Endothelial cell of umbilical vein (primary cell): ENCODE data around the gene PRCC. TPM values are rescaled to one million over a fixed set of nuclear protein-coding genes. Genes with fewer than 3 reads are reported as not detected.

Experiments
- BruUV-seq: library from RNA; stranded (reverse); fragments of 400-500 nt; replicated peaks from 2 replicates; lab custom pipeline; 2021; lab: Mats Ljungman, UMichigan
- CTCF ChIA-PET: fragments of 300-600, 350-600 bp; sonication (Branson Sonifier 250); formaldehyde crosslinking; loops from one replicate; lab custom pipeline; 2021; ENCODE audit warnings: antibody characterized with exemption, inconsistent platforms; lab: Charles Lee
- POLR2A ChIA-PET: fragments of 300-600, 350-600 bp; sonication (Branson Sonifier 250); formaldehyde crosslinking; loops from one replicate; lab custom pipeline; 2021; ENCODE audit warnings: antibody characterized with exemption, inconsistent platforms; lab: Charles Lee
- DNase-seq: peaks from one replicate; pipeline ENCODE4 v3.0.0-alpha.2; 2011; ENCODE audit warnings: low read depth, low spot score
- FAIRE-seq: peaks from 2 replicates; lab custom pipeline; 2011; peaks lifted over from hg19 to GRCh38; lab: Jason Lieb, UNC
- H2AFZ ChIP-seq: 2 replicates; pipeline ENCODE4 v1.6.0; 2012; ENCODE audit warnings: low read depth, low read length, control low read depth, inconsistent platforms
- H3K27ac ChIP-seq: 2 replicates; pipeline ENCODE4 v1.5.1; 2011; ENCODE audit warnings: low read depth, mild to moderate bottlenecking, control low read depth, low read length, moderate library complexity; ENCODE audit not compliant: insufficient read depth
- H3K27me3 ChIP-seq, 2 experiments: 2 replicates each; pipeline versions ENCODE4 v1.6.0 to v1.6.1; 2011; ENCODE audit warnings: low read length in 2 of 2, mixed read lengths in 1 of 2; ENCODE audit not compliant: control insufficient read depth in 2 of 2, insufficient read depth in 2 of 2
- H3K36me3 ChIP-seq, 2 experiments: 2 replicates in 1 of 2; 3 replicates in 1 of 2; pipeline ENCODE4 v1.5.1; 2011; ENCODE audit warnings: low read length in 2 of 2, mild to moderate bottlenecking in 1 of 2, moderate library complexity in 1 of 2; ENCODE audit not compliant: control insufficient read depth in 2 of 2, insufficient read depth in 2 of 2; ENCODE audit errors: extremely low read depth in 1 of 2
- H3K4me1 ChIP-seq: 3 replicates; pipeline ENCODE4 v1.5.1; 2011; ENCODE audit warnings: mild to moderate bottlenecking, low read length; ENCODE audit not compliant: control insufficient read depth, insufficient read depth; ENCODE audit errors: extremely low read depth
- H3K4me2 ChIP-seq: 2 replicates; pipeline ENCODE4 v1.6.1; 2011; ENCODE audit warnings: low read length, control low read depth, mixed read lengths; ENCODE audit not compliant: insufficient read depth
- H3K4me3 ChIP-seq, 3 experiments: fragments of 200-600 bp in 1 of 3; sonication (generic), shearing (Covaris generic) in 1 of 3; replicated peaks in 1 of 3; 2 replicates each; pipeline ENCODE4 v1.5.1; 2011 to 2016; ENCODE audit warnings: control low read depth in 3 of 3, low read length in 3 of 3, mild to moderate bottlenecking in 2 of 3, inconsistent platforms in 1 of 3, low read depth in 1 of 3, moderate library complexity in 1 of 3; ENCODE audit not compliant: insufficient read depth in 1 of 3
- H3K79me2 ChIP-seq: 2 replicates; pipeline ENCODE4 v1.6.0; 2012; ENCODE audit warnings: low read length, inconsistent platforms; ENCODE audit not compliant: control insufficient read depth, insufficient read depth
- H3K9ac ChIP-seq: replicated peaks from 2 replicates; pipeline ENCODE3; 2011; ENCODE audit warnings: low read length, control low read depth; ENCODE audit not compliant: insufficient read depth; ENCODE audit errors: extremely low read depth
- H3K9me1 ChIP-seq: replicated peaks from 3 replicates; pipeline ENCODE4 v1.6.0; 2011; ENCODE audit warnings: mild to moderate bottlenecking, low read length; ENCODE audit not compliant: control insufficient read depth, insufficient read depth; ENCODE audit errors: extremely low read depth
- H3K9me3 ChIP-seq: replicated peaks from 2 replicates; pipeline ENCODE4 v1.5.1; 2012; ENCODE audit warnings: low read length, inconsistent platforms; ENCODE audit not compliant: control insufficient read depth, insufficient read depth
- H4K20me1 ChIP-seq: replicated peaks from 2 replicates; pipeline ENCODE3; 2011; ENCODE audit warnings: mild to moderate bottlenecking, low read length; ENCODE audit not compliant: control insufficient read depth, insufficient read depth; ENCODE audit errors: extremely low read depth
- EZH2 ChIP-seq: IDR thresholded peaks from 2 replicates; pipeline ENCODE4 v1.6.1; 2012; ENCODE audit warnings: borderline replicate concordance, low read depth, mild to moderate bottlenecking, moderate library complexity, low read length, inconsistent platforms; ENCODE audit not compliant: severe bottlenecking
- FOS ChIP-seq: IDR thresholded peaks from 2 replicates; pipeline ENCODE4 v1.6.1; 2011; ENCODE audit warnings: mild to moderate bottlenecking, low read length, moderate library complexity, borderline replicate concordance; ENCODE audit not compliant: insufficient read depth
- JUN ChIP-seq: IDR thresholded peaks from 2 replicates; pipeline ENCODE4 v1.6.1; 2011; ENCODE audit warnings: borderline replicate concordance, low read depth; ENCODE audit not compliant: insufficient read length, insufficient read depth
- MYC ChIP-seq: IDR thresholded peaks from one replicate; pipeline ENCODE4 v1.6.1; 2011; ENCODE audit warnings: mild to moderate bottlenecking, low read depth, low read length
- POLR2A ChIP-seq: IDR thresholded peaks from 2 replicates; pipeline ENCODE4 v1.6.1; 2012; ENCODE audit warnings: low read depth, mild to moderate bottlenecking, control low read depth, low read length
- POLR2AphosphoS5 ChIP-seq: IDR thresholded peaks from 2 replicates; pipeline ENCODE4 v1.6.1; 2012; ENCODE audit warnings: low read depth, mild to moderate bottlenecking, control low read depth, low read length, moderate library complexity; ENCODE audit not compliant: insufficient read depth
- dilution Hi-C: fragments of 300-500 bp; cut with MboI; formaldehyde crosslinking; loops from one replicate; pipeline ENCODE4 v1.15.0; 2019; ENCODE audit warnings: low sequenced_read_pairs; ENCODE audit not compliant: extremely low pct_ligation_motif_present
- intact Hi-C: fragments of 100-400 bp; cut with micrococcal nuclease; formaldehyde crosslinking; loops from one replicate; pipeline ENCODE4 v1.10.0; 2022
- polyA plus RNA-seq, 4 experiments: library from polyadenylated mRNA; depleted of rRNA in 3 of 4; stranded (reverse) in 3 of 4; unstranded in 1 of 4; fragments of >200 nt; gene quantifications; 2 replicates each; pipeline versions ENCODE4 v1.2.1 to v1.2.3, GENCODE V29; 2011 to 2012; ENCODE audit warnings: missing spikeins in 1 of 4
- total RNA-seq: library from RNA; stranded (reverse); gene quantifications from 2 replicates; pipeline ENCODE4 v1.2.3, GENCODE V29; 2021
- TF ChIP-seq, protein P1 (sequence below): IDR thresholded peaks from 2 replicates; pipeline ENCODE4 v1.6.1; 2011; ENCODE audit not compliant: insufficient read depth, insufficient read length
- TF ChIP-seq, protein P2 (sequence below), 2 donors: IDR thresholded peaks; 1 replicate in 1 of 2; 2 replicates in 1 of 2; pipeline ENCODE4 v1.5.1; 2011; ENCODE audit warnings: low read length in 2 of 2, mild to moderate bottlenecking in 2 of 2, moderate library complexity in 2 of 2, control low read depth in 1 of 2, inconsistent platforms in 1 of 2, low read depth in 1 of 2; ENCODE audit not compliant: insufficient read depth in 1 of 2; ENCODE audit errors: extremely low read depth in 1 of 2

PRCC gene
- total and polyA plus RNA-seq, 2 donors (not counting 3 experiments of a cell fraction or from before 2014, with no cell fraction given) = 71.5 to 77.4 TPM

DNA sequence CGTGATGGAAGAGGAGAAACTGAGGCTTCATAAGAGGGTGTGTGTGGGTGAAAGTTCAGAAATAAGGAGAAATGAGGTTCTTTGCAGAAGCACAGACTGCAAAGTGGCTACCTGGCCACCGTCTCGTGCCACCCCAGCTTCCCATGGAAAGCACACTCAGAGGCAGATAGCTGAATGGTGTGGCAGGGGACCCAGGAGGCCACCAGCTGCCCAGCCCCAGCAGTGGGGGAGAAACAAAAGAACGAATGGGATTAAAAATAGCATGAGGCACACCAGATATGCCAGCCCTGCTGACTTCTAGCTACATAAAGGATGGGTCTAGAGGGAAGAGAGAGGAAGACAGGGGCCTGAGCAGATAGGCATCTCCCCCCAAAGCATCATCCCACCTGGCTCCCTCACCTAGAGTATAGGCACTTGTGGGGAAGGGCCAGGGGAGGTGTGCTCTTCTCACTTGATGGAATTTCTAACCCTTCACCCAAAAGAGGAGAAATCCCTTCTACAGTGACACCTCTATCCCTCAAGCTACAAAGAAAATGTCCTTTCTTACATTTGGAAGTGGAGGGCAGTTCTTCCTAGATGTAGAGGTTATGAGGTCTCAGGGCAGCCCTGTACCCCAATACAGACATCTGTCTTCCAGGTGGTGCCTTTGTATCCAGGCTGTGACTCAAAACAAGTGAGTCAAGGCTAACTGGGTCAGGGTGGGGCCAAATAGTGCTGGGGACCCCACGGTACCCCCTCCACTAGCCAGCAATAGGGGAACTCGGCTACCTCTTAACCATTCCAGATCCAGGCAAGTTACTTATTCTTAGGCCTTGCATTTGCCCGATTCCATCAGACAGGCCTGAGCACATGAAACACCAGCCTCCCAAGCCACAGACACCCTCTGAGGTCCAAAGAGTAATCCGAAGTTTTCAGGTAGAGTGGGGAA, 19.3 kb upstream of the PRCC start:
- DNase-seq (peak; percentile 17), FAIRE-seq (peak; percentile 80)
- Histone ChIP-seq H3K4me2 (peak overlapping the region; percentile 76), H3K79me2 (peaks cover 78% of the 10 kb centered on the region), H3K9me1 (no peaks in the 10 kb centered on the region), H3K36me3 (peaks cover 11 to 12% of the 10 kb centered on the region in 2 experiments), H3K27ac (peak overlapping the region; percentile 85), H3K4me1 (peaks cover 49% of the 10 kb centered on the region), H2AFZ (no peak overlapping the region), H3K9ac (peak overlapping the region; percentile 69), H3K27me3 (no peaks in the 10 kb centered on the region), H3K4me3 (peak overlapping the region in 2 of 3 experiments; percentile 39 to 92), H4K20me1 (no peaks in the 10 kb centered on the region), H3K9me3 (no peaks in the 10 kb centered on the region)
- dilution Hi-C loops = no loop called here
- CTCF ChIA-PET = interaction anchor here (0.8 to 1.5 kb wide), 3 partner anchors 22 to 170 kb away, joined by 3 to 9 read pairs (median 7); no protein-coding TSS in a partner anchor
- TF ChIP-seq POLR2A (no peak), POLR2AphosphoS5 (no peak), JUN (no peak), EZH2 (no peak), FOS (peak; percentile 27), MYC (no peak)
- TF ChIP-seq, protein P1, sequence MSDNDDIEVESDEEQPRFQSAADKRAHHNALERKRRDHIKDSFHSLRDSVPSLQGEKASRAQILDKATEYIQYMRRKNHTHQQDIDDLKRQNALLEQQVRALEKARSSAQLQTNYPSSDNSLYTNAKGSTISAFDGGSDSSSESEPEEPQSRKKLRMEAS = no peak
- TF ChIP-seq, protein P2, sequence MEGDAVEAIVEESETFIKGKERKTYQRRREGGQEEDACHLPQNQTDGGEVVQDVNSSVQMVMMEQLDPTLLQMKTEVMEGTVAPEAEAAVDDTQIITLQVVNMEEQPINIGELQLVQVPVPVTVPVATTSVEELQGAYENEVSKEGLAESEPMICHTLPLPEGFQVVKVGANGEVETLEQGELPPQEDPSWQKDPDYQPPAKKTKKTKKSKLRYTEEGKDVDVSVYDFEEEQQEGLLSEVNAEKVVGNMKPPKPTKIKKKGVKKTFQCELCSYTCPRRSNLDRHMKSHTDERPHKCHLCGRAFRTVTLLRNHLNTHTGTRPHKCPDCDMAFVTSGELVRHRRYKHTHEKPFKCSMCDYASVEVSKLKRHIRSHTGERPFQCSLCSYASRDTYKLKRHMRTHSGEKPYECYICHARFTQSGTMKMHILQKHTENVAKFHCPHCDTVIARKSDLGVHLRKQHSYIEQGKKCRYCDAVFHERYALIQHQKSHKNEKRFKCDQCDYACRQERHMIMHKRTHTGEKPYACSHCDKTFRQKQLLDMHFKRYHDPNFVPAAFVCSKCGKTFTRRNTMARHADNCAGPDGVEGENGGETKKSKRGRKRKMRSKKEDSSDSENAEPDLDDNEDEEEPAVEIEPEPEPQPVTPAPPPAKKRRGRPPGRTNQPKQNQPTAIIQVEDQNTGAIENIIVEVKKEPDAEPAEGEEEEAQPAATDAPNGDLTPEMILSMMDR (IDR thresholded peaks at IDR 0.05; ENCODE audit: extremely low read depth in 1 of 2, insufficient read depth in 1 of 2, low read depth in 1 of 2, low read length in 2 of 2) = no peak
- intact Hi-C loops = loop anchor here (5.0 kb wide), 1 partner anchor 246 kb away; the partner anchor contains the start of gene MEF2D
- BruUV-seq = TSS peak; percentile 17
- POLR2A ChIA-PET = interaction anchor here (0.7 kb wide), 1 partner anchor 20 kb away, joined by 3 read pairs; the partner anchor contains the start of genes ISG20L2 and METTL25B
